Measurements from ENCODE around the gene SMAD3.
"Not testable (repeated sequence)": the region's sequence is repeated elsewhere in the genome, so short reads cannot be mapped to it uniquely, and the experiment has no call there.

SMAD3 gene

DNA sequence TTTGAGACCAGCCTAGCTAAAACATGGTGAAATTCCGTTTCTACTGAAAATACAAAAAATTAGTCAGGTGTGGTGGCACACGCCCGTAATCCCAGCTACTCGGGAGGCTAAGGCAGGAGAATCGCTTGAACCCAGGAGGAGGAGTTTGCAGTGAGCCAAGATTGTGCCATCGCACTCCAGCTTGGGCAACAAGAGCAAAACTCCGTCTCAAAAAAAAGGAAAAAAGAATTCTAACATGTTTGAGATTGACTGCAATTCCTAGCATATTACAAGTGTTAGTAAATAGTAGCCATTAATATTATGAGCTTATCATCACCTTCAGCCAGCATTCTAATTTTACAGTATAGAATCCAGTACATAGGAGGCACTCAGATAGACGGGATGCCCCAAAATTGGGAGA is 57.9 kb downstream of the SMAD3 start:
- in situ Hi-C loops (cut with MboI; ENCODE audit: low sequenced_read_pairs): not testable (repeated sequence)

GRCh38 chr15:67124111-67124510 is 58.7 kb downstream of the SMAD3 start:
- in situ Hi-C loops (cut with MboI; ENCODE audit: low sequenced_read_pairs): no loop called here

GRCh38 chr15:67124911-67125588 is 59.6 kb downstream of the SMAD3 start:
- in situ Hi-C loops (cut with MboI; ENCODE audit: low sequenced_read_pairs): no loop called here

DNA sequence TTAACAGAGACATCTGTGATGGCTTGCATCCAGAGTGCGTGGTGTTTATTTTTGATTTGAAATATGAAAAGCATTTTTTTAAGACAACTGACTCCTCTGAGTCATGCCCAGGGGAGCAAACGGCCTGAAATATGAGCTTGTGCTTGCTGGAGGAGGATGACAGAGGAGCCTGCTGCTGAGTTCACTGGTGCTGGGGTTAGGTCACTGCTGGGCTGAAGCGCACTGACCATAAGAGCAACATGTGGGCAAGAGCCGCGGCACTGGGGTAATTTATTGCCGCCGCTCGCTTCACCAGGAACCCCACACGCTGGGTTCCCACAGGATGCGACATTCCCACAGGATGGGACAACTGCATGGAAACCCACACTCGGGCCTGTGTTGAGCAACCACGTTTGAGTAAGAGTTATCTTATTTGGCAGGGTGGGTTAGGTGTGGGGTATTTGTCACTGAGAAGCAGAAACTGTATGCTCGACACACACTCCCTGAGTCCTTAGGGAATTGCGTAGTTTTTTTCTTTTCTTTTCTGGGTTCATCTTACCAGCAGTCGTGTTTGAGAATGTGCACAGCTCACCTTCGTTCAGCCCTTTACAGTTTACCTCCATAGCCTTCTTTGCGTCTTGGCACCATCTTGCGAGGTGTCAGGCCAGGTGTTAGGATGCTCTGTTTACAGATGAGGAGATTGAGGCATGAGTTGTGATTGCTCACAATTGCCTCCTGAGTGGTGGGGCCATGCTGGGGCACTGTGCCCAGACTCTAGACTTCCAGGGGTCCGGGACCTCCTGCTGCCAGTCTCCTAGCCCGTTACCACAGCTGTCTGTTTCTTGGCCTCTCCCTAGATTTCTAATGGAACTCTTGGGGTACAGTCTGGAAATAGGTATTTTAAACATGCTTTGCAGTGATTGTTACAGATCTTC is 60.4 kb downstream of the SMAD3 start:
- in situ Hi-C loops (cut with MboI; ENCODE audit: low sequenced_read_pairs): no loop called here

GRCh38 chr15:67126551-67127330 is 61.3 kb downstream of the SMAD3 start:
- in situ Hi-C loops (cut with MboI; ENCODE audit: low sequenced_read_pairs): no loop called here

DNA sequence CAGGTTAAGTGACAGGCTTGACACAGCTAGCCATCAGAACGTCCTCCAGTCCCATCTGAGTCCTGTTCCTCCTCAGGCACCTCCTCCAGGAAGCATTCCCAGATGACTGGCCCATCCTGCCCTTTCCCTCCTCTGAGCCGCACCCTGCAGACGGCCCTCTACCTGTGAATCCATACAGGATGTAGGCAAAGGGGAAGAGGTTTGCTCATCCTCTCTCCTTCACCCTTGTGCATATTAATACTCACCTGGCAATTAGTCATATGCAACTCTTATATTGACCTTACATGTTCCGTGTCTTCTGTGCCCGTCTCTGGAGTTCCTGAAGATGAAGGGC is 61.9 kb downstream of the SMAD3 start:
- in situ Hi-C loops (cut with MboI; ENCODE audit: low sequenced_read_pairs): no loop called here

DNA sequence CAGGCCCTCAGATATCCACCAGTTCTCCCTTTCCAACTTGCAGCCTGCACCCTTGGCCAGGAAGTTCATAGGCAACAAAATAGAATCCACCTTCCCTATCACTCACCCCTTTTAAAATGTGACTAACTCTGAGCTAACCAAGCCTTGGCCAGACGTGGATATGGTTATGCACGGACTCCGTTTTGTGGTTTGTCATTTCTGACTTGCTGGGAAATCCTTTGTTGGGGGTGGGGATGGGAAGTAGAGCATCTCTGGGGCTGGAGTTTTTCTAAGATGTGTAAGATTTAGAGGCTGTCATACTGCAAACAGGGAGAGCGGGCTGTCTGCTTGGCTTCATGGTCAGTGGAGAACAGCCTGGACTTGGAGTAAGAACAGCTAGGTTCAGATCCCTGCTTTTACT is 62.6 kb downstream of the SMAD3 start:
- in situ Hi-C loops (cut with MboI; ENCODE audit: low sequenced_read_pairs): no loop called here

DNA sequence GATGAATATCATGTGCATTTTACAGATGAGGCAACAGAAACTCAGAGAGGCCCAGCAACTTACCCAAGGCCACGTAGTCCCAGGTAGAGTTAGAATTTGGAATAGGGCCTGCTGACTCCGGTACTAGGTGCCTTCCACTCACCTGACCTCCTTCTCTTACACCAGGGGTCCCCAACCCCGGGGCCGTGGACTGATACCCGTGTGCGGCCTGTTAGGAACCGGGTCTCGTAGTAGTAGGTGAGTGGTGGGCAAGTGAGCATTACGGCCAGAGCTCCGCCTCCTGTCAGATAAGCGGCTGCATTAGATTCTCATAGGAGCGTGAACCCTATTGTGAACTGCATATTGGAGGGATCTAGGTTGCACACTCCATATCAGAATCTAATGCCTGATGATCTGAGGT is 64.8 kb downstream of the SMAD3 start:
- in situ Hi-C loops (cut with MboI; ENCODE audit: low sequenced_read_pairs): no loop called here

DNA sequence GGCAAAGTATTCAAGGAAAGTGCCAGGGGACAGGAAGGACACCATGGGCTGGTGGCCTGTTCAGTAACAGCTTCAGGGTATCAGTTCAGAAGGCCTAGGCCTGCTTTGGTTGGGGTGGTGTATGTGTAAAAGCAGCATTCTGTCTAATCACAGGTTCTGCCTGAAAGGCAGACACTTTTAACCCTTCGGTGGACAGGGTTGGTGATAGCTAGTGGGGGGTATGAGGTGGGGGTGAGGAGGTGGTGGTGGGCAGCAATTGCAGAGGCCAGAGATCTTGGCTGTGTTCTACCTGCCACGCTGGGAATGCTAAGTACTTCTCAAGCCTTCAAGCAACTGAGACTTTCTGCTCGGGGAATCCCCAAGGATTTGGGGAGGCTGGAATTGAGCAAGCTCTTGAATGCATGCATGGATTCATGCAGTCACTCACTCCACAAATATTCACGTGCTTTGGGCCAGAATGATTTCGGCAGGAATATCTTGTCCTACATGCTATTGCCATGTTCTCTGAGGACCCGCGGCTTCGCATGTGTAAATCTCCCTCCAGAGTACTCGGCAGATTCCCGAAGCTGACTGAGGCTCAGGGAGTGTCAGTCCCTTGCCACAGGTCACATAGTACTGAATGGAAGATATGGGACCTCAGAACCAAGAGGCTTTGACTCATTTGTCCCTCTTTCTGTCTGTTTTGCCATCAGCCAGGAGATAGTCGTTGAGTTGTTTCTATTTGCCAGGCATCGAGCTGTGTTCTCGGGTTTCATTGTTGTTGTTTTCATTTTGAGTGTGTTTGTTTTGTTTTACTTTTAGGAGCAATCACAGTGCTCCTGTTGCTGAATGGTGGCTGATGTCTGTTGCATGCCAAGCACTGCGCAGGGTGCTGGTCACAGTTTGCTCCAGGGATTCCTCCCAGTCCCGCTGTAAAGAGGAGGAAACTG is 65.5 kb downstream of the SMAD3 start:
- in situ Hi-C loops (cut with MboI; ENCODE audit: low sequenced_read_pairs): no loop called here

DNA sequence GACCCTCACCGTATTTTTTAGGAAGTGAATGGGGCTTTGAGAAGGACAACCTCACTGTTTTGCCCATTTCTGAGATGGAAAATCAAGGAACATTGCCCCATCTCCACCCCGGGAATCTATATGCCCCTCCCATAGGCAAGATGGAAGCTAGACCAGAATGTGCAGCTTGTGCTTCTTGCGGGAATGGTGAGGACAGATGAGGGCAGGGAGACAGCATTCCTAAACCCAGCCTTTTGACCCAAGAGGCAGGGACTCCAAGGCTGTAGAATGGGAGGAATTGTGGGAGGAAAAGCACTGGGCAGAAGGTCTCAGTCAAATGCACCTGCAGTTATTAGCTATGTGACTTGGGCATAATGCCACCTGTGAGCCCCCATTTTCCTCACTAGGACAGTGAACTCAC is 66.9 kb downstream of the SMAD3 start:
- in situ Hi-C loops (cut with MboI; ENCODE audit: low sequenced_read_pairs): no loop called here

GRCh38 chr15:67133026-67133425 is 67.6 kb downstream of the SMAD3 start:
- in situ Hi-C loops (cut with MboI; ENCODE audit: low sequenced_read_pairs): no loop called here

DNA sequence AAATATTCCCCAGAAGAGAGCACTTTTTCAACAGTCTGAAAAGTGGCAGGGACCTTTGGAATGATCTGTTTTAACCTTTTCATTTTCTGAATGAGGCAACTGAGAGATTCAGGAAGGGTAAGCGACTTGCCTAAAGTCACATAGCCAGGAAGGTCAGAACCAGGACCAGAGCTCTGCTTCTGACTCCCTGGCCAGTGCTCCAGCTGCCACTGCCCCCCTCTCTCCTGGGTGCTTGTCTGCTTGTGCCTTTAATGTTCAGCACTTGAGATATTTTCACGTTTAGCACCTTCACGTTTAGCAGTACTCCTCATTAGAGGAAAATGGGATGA is 68.3 kb downstream of the SMAD3 start:
- in situ Hi-C loops (cut with MboI; ENCODE audit: low sequenced_read_pairs): no loop called here

DNA sequence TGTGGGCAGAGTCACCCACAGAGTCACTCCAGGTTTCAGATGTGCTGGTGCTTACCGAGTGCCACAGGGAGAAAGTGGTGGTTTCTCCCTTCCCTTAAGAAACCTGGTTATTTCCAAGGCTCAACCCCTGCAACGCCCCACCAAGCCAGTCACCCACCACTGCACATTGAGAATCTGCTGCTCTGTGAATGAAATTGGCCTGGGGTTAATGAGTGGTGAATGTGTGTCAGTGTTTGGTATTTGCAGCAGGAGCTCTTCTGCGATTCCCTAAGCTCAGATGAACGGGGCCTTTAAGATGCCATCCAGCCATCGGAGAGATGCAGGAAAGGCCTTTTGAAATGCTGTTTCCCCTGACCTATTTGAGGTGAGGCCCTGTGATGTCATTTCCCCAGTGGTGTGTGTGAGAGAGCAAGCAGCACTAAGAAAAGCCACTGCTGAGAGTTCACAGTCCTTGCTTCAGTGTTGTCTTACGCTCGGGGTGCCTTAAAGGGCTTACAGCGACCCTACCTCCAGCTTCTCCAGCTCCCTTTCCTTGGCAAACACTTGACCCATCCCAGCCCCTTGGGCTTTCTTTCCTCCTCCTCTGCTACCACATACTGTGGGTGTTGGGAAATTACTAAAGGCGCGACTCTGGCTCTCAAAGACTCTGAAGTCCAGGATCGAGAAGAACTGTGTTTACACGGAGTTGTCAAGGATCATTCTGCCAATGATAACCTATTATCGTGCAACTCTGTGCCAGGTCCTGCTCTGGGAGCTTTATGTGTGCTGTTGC is 68.9 kb downstream of the SMAD3 start:
- in situ Hi-C loops (cut with MboI; ENCODE audit: low sequenced_read_pairs): no loop called here

DNA sequence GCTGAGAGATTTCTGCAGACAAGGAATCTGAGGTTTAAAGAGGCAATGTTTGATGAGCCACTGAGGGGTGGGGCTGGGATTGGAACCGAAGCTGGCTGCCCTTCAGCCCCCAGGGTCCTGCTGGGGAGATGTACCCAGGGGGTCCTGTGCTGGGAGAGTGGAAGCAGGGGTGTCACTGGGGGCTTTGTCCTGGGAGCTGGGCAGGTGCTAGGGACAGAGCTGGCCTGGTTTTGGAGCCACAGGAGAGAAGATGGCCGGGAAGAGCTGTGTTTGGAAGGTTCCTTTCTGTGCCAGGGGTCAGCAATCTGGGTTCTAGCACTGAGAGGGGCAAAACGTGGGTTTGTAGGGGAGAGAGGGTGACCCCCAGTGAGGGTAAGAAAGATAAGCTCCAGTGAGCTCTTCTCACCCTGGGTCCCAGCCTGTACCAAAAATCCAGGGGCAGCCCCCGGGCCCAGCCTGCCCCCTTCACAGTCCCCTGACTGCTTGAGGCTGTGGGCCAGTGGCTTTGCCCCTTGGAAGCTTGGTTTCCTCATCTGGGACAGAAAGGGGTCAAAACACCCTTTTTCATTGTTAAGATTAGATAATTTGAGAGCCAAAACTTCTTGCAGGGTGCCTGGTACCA is 69.6 kb downstream of the SMAD3 start:
- in situ Hi-C loops (cut with MboI; ENCODE audit: low sequenced_read_pairs): no loop called here

DNA sequence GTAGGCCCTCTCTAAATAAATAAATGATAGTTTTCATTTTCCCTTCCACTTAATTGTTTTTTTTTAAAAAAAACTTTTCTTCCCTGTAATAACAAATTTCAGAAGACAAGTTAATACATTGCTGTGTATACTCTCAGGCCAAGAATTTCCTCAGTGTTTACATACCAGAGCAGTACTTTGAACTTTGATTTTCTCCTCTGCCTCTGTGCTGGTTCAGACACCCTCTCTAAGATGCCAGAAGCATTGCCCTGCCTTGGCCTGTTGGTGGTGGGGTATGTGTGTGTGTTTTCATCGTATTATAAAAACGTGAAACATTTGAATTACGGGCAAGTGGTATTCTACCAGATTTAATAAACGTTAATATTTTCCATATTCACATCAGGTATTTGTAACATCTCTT is 70.1 kb downstream of the SMAD3 start:
- in situ Hi-C loops (cut with MboI; ENCODE audit: low sequenced_read_pairs): no loop called here

GRCh38 chr15:67136802-67137201 is 71.4 kb downstream of the SMAD3 start:
- in situ Hi-C loops (cut with MboI; ENCODE audit: low sequenced_read_pairs): no loop called here

DNA sequence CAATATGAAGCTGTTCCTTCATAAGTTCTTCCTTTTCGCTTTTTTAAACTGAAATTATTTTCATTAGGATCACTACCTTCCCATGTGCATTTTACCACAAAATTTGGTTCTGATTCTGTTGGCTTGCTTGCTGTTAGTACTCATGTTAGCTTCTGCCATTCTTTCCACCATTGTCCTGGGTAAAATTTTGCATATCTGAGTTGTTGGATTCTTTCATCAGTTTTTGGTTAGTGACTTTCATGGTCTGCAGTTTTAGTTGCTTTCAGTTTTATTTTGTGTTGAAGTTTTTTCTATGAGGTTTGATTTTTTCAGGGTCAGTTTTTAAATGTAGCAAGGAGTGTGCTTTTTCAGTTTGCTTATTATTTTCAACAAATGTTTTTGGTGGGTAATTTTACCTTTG is 71.9 kb downstream of the SMAD3 start:
- in situ Hi-C loops (cut with MboI; ENCODE audit: low sequenced_read_pairs): no loop called here

GRCh38 chr15:67137951-67138848 is 72.8 kb downstream of the SMAD3 start:
- in situ Hi-C loops (cut with MboI; ENCODE audit: low sequenced_read_pairs): no loop called here

Measured in hTERT RPE-1 (cell line).